GM23338 (cell line): ENCODE results near the gene RSPH6A.

Source experiments
- EZH2 ChIP-seq: fragments of 200-600 bp; sonication (generic); IDR thresholded peaks from one replicate; pipeline ENCODE4 v1.8.0; 2017; ENCODE audit warnings: antibody characterized with exemption, mild to moderate bottlenecking, low read depth; ENCODE audit not compliant: unreplicated experiment
- EZH2phosphoT487 ChIP-seq: fragments of 200-600 bp; sonication (generic); IDR thresholded peaks from one replicate; pipeline ENCODE4 v1.8.1; 2018; ENCODE audit warnings: antibody characterized with exemption; ENCODE audit not compliant: unreplicated experiment
- POLR2AphosphoS5 ChIP-seq: IDR thresholded peaks from 2 replicates; pipeline ENCODE4 v1.6.1; 2016; ENCODE audit warnings: antibody characterized with exemption, low read depth
- TF ChIP-seq, protein P1 (sequence below): IDR thresholded peaks from one replicate; pipeline ENCODE4 v1.6.1; 2018; ENCODE audit warnings: antibody characterized with exemption; ENCODE audit not compliant: unreplicated experiment

DNA sequence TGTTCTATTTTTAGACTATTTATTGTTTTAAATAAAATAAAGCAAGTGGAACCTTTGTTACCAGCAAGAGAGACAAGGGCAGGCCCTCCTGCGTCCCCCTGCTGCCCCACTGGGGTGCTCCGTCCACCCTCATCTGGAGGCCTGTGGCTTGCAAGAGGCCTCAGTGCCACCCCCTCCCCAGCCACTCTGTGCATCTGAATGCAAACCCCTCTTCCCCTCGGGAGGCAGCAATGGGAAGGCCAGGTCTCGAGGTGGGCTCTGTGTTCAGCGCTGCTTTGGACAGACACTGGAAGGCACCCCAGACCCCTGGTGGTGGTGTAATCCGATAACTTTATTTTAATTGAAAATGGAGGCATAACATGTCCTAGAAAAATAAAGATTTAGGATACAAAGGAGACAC, 50.6 kb downstream of the RSPH6A start:
- TF ChIP-seq POLR2AphosphoS5 (no peak), EZH2 (no peak), EZH2phosphoT487 (no peak)
- TF ChIP-seq, protein P1, sequence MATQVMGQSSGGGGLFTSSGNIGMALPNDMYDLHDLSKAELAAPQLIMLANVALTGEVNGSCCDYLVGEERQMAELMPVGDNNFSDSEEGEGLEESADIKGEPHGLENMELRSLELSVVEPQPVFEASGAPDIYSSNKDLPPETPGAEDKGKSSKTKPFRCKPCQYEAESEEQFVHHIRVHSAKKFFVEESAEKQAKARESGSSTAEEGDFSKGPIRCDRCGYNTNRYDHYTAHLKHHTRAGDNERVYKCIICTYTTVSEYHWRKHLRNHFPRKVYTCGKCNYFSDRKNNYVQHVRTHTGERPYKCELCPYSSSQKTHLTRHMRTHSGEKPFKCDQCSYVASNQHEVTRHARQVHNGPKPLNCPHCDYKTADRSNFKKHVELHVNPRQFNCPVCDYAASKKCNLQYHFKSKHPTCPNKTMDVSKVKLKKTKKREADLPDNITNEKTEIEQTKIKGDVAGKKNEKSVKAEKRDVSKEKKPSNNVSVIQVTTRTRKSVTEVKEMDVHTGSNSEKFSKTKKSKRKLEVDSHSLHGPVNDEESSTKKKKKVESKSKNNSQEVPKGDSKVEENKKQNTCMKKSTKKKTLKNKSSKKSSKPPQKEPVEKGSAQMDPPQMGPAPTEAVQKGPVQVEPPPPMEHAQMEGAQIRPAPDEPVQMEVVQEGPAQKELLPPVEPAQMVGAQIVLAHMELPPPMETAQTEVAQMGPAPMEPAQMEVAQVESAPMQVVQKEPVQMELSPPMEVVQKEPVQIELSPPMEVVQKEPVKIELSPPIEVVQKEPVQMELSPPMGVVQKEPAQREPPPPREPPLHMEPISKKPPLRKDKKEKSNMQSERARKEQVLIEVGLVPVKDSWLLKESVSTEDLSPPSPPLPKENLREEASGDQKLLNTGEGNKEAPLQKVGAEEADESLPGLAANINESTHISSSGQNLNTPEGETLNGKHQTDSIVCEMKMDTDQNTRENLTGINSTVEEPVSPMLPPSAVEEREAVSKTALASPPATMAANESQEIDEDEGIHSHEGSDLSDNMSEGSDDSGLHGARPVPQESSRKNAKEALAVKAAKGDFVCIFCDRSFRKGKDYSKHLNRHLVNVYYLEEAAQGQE, result no peak
